Measurements from ENCODE around the gene LMF2. TPM values are rescaled to one million over a fixed set of nuclear protein-coding genes. Genes with fewer than 3 reads are reported as not detected.

LMF2 gene
- total RNA-seq, 1 experiment from 2014 or later, result 56.9 TPM

GRCh38 chr22:50486561-50487289 lies 20.8 kb downstream of the LMF2 start, which contains the start of gene MIOX:
Gene MIOX (plus strand): TSS chr22:50486859. CDS start chr22:50486898, 39 bp downstream.
- RAD21 ChIA-PET (ENCODE audit: low non-redundant PET in 1 of 2, low total read pairs in 2 of 2, uncharacterized antibody in 2 of 2, unreplicated experiment in 2 of 2), result no interaction called here

GRCh38 chr22:50485221-50486131 lies 22.0 kb downstream of the LMF2 start:
- ChIA-PET POLR2A (no interaction called here), CTCF (interaction anchor here (0.6 to 1.6 kb wide), 3 partner anchors 13 to 249 kb away, joined by 3 to 4 read pairs (median 4); no protein-coding TSS in a partner anchor), RAD21 (ENCODE audit: low non-redundant PET in 1 of 2, low total read pairs in 2 of 2, uncharacterized antibody in 2 of 2, unreplicated experiment in 2 of 2) (no interaction called here)
- intact Hi-C loops (cut with micrococcal nuclease), result no loop called here
- ATAC-seq, result no peak
- no peaks in the 10 kb centered on the region for H3K79me2 ChIP-seq (ENCODE audit: insufficient read depth, low read length)
- no peaks in the 10 kb centered on the region for H3K9me3 ChIP-seq (ENCODE audit: control insufficient read depth in 1 of 2, insufficient read depth in 1 of 2, low read depth in 1 of 2, low read length in 2 of 2)
- no peaks in the 10 kb centered on the region for H4K20me1 ChIP-seq (ENCODE audit: insufficient read depth)
- no peaks in the 10 kb centered on the region for H3K36me3 ChIP-seq (ENCODE audit: control insufficient read depth in 1 of 2, insufficient read depth in 2 of 2, low read length in 2 of 2)
- DNase-seq (ENCODE audit: low read depth, low spot score), result no peak
- H3K9ac ChIP-seq (ENCODE audit: low read length), result no peak overlapping the region
- no peak overlapping the region for H3K27ac ChIP-seq (ENCODE audit: low read depth, low read length)
- no peaks in the 10 kb centered on the region for H3K9me2 ChIP-seq (ENCODE audit: insufficient read depth)
- peaks cover 8 to 32% of the 10 kb centered on the region in 2 experiments; a peak in 3 of 4 replicates for H3K4me1 ChIP-seq (ENCODE audit: control insufficient read depth in 1 of 2, insufficient read depth in 2 of 2, low read length in 2 of 2)
- TF ChIP-seq YY1 (IDR thresholded peaks at IDR 0.05; ENCODE audit: extremely low read depth, insufficient replicate concordance, low read depth, low read length) (no peak), POLR2AphosphoS5 (IDR thresholded peaks at IDR 0.05; ENCODE audit: low read depth, low read length) (peak; percentile 63), CTCF (IDR thresholded peaks at IDR 0.05 in 2 of 3, conservative IDR thresholded peaks at IDR 0.05 in 1 of 3; ENCODE audit: borderline replicate concordance in 1 of 3, insufficient read depth in 1 of 3, low read depth in 2 of 3, low read length in 2 of 3) (0 out of 6 replicates have a peak, but pooled peaks of 1 of the 3 experiments have one; percentile 6), TCF7L2 (IDR thresholded peaks at IDR 0.05; ENCODE audit: borderline replicate concordance, extremely low read depth, insufficient read depth, insufficient read length) (peak; percentile 94)
- H3K4me3 ChIP-seq (replicated peaks in 1 of 2; ENCODE audit: low read depth in 1 of 2, low read length in 2 of 2), result no peak overlapping the region
- no TSS peak for BruUV-seq (replicated peaks)
- H3K4me2 ChIP-seq (ENCODE audit: low read length), result no peak overlapping the region
- H3K27me3 ChIP-seq (ENCODE audit: insufficient read depth, low read length), result no peaks in the 10 kb centered on the region
- H2AFZ ChIP-seq (ENCODE audit: low read depth, low read length, poor library complexity, severe bottlenecking), result no peak overlapping the region

More at GRCh38 chr22:50486561-50487289, 20.8 kb downstream of the LMF2 start, which contains the start of gene MIOX:
- ChIA-PET CTCF (interaction anchor here (0.9 kb wide), 1 partner anchor 11 kb away, joined by 3 read pairs; no protein-coding TSS in a partner anchor), POLR2A (no interaction called here)
- Histone ChIP-seq H3K9me3 (ENCODE audit: control insufficient read depth in 1 of 2, insufficient read depth in 1 of 2, low read depth in 1 of 2, low read length in 2 of 2) (no peaks in the 10 kb centered on the region), H3K36me3 (ENCODE audit: control insufficient read depth in 1 of 2, insufficient read depth in 2 of 2, low read length in 2 of 2) (no peaks in the 10 kb centered on the region), H3K4me3 (replicated peaks in 1 of 2; ENCODE audit: low read depth in 1 of 2, low read length in 2 of 2) (no peak within 1 kb of the TSS), H3K27me3 (ENCODE audit: insufficient read depth, low read length) (no peaks in the 10 kb centered on the region), H3K9me2 (ENCODE audit: insufficient read depth) (no peaks in the 10 kb centered on the region), H2AFZ (ENCODE audit: low read depth, low read length, poor library complexity, severe bottlenecking) (no peak within 1 kb of the TSS), H3K79me2 (ENCODE audit: insufficient read depth, low read length) (no peaks in the 10 kb centered on the region), H3K4me2 (ENCODE audit: low read length) (no peak within 1 kb of the TSS), H4K20me1 (ENCODE audit: insufficient read depth) (no peaks in the 10 kb centered on the region), H3K4me1 (ENCODE audit: control insufficient read depth in 1 of 2, insufficient read depth in 2 of 2, low read length in 2 of 2) (peaks cover 6 to 25% of the 10 kb centered on the region in 2 experiments; a peak in 3 of 4 replicates), H3K27ac (ENCODE audit: low read depth, low read length) (no peak within 1 kb of the TSS; the same call in 1 of the 2 replicates), H3K9ac (ENCODE audit: low read length) (no peak within 1 kb of the TSS)
- no peak for TF ChIP-seq FOSL1 (IDR thresholded peaks at IDR 0.05; ENCODE audit: low read depth)
- no peak for TF ChIP-seq MAX (IDR thresholded peaks at IDR 0.05)
- no peak for TF ChIP-seq TCF7L2 (IDR thresholded peaks at IDR 0.05; ENCODE audit: borderline replicate concordance, extremely low read depth, insufficient read depth, insufficient read length)
- no TSS peak for BruUV-seq (replicated peaks)
- no peak for ATAC-seq
- no peak for DNase-seq (ENCODE audit: low read depth, low spot score)
- intact Hi-C loops (cut with micrococcal nuclease), result no loop called here
